Bronchial epithelial cell (primary cell): ENCODE data around the gene FAM3A. TPM values are rescaled to one million over a fixed set of nuclear protein-coding genes. Genes with fewer than 3 reads are reported as not detected.

Source experiments
- DNase-seq: peaks from one replicate; pipeline ENCODE4 v3.0.0-alpha.2; 2010; ENCODE audit warnings: low read depth
- FAIRE-seq: peaks from 2 replicates; lab custom pipeline; 2011; peaks lifted over from hg19 to GRCh38; lab: Jason Lieb, UNC
- H3K27me3 ChIP-seq: 2 replicates; pipeline ENCODE4 v1.5.1; 2011; ENCODE audit warnings: low read length; ENCODE audit not compliant: control insufficient read depth, insufficient read depth
- H3K36me3 ChIP-seq: 2 replicates; pipeline ENCODE4 v1.5.1; 2011; ENCODE audit warnings: low read length; ENCODE audit not compliant: control insufficient read depth, insufficient read depth
- H3K4me3 ChIP-seq: 2 replicates; pipeline ENCODE4 v1.5.1; 2011; ENCODE audit warnings: mild to moderate bottlenecking, low read depth, low read length, control low read depth
- total RNA-seq: library from RNA; depleted of rRNA; stranded (reverse); fragments of >200 nt; gene quantifications from 2 replicates; pipeline ENCODE4 v1.2.1, GENCODE V29; 2014
- TF ChIP-seq, protein P1 (sequence below): IDR thresholded peaks from 2 replicates; pipeline ENCODE4 v1.5.1; 2011; ENCODE audit warnings: mild to moderate bottlenecking, moderate library complexity, low read length, control low read depth, inconsistent platforms; ENCODE audit not compliant: insufficient read depth, severe bottlenecking

The FAM3A gene
- total RNA-seq, 1 donor from 2014 or later, result 33.2 TPM

DNA sequence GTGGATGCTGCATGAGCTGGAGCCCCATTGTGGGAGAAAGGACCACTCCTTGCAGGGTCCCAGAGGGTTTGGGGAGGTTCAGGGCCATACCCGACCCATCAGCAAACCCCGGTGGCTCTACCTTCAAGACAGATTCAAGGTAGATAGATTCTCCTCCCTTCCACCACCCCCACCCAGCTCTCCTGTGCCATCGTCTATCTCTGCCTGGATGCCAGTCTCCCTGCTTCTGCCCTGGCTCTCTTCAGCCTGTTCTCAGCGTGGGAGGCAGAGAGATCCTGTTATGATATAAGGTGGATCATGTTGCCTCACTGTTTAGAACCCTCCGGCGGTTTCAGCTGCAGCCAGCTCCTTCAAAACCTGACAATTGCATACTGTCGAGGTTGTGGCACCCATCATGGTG is 42.3 kb downstream of the FAM3A start:
- no peak for DNase-seq

DNA sequence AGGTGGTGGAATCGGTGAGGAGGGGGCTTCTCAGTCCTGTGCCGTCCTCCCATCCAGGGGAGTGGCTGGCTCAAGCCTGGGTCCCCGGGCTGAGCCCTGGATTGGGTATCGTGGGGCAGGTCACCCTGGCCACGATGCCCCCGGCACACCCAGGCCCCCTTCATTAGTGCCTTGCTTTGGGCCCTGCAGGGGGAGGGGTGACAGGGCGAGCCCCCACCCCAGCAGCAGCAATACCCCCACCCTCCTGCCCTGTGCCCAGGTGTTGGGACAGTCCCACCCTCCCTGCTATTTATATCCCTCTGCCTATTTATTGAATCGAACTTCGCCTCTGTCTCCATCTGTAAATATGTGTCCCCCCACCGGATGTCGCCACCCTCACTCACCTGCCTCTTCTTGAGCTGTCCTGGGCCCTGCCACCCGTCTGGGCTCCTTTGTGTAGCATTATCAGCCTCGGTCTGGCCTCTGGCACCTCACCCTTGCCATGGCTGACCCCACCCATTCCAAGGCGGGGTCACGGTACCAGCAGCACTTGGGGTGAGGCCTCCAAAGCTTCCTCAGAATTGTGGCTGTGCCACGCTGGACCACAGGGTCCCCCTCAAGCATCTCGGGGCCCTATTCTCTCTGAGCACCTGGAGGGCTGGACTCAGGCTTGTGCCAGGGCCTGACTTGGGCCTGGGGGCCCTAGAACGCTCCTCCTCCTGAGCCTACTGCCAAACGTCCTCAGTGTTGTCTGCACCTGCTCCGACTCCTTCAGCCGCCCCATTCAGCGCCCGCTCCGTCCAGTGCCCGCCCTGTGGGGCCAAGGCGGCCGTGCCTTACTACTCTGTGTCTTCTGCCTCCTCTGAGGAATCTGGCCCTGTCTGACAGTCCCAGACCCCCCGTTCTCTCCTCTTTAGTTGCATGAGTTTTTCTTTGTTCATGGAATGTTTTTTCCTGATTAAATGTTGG is 43.1 kb downstream of the FAM3A start:
- Histone ChIP-seq H3K4me3 (no peak overlapping the region), H3K36me3 (peaks cover 24% of the 10 kb centered on the region), H3K27me3 (no peaks in the 10 kb centered on the region)
- no peak for FAIRE-seq
- TF ChIP-seq, protein P1, sequence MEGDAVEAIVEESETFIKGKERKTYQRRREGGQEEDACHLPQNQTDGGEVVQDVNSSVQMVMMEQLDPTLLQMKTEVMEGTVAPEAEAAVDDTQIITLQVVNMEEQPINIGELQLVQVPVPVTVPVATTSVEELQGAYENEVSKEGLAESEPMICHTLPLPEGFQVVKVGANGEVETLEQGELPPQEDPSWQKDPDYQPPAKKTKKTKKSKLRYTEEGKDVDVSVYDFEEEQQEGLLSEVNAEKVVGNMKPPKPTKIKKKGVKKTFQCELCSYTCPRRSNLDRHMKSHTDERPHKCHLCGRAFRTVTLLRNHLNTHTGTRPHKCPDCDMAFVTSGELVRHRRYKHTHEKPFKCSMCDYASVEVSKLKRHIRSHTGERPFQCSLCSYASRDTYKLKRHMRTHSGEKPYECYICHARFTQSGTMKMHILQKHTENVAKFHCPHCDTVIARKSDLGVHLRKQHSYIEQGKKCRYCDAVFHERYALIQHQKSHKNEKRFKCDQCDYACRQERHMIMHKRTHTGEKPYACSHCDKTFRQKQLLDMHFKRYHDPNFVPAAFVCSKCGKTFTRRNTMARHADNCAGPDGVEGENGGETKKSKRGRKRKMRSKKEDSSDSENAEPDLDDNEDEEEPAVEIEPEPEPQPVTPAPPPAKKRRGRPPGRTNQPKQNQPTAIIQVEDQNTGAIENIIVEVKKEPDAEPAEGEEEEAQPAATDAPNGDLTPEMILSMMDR, result no peak
- DNase-seq, result no peak

More for the DNA sequence above, 42.3 kb downstream of the FAM3A start:
- H3K36me3 ChIP-seq, result peaks cover 23% of the 10 kb centered on the region
- no peak for FAIRE-seq
- H3K4me3 ChIP-seq, result no peak overlapping the region
- TF ChIP-seq, protein P1, result no peak
- H3K27me3 ChIP-seq, result no peaks in the 10 kb centered on the region

- TF ChIP-seq, protein P1, result no peak
- DNase-seq (no peak), FAIRE-seq (no peak)
- Histone ChIP-seq H3K4me3 (no peak overlapping the region), H3K36me3 (peaks cover 28% of the 10 kb centered on the region), H3K27me3 (no peaks in the 10 kb centered on the region)
Measured at GRCh38 chrX:154471839-154472684, 44.0 kb downstream of the FAM3A start.

DNA sequence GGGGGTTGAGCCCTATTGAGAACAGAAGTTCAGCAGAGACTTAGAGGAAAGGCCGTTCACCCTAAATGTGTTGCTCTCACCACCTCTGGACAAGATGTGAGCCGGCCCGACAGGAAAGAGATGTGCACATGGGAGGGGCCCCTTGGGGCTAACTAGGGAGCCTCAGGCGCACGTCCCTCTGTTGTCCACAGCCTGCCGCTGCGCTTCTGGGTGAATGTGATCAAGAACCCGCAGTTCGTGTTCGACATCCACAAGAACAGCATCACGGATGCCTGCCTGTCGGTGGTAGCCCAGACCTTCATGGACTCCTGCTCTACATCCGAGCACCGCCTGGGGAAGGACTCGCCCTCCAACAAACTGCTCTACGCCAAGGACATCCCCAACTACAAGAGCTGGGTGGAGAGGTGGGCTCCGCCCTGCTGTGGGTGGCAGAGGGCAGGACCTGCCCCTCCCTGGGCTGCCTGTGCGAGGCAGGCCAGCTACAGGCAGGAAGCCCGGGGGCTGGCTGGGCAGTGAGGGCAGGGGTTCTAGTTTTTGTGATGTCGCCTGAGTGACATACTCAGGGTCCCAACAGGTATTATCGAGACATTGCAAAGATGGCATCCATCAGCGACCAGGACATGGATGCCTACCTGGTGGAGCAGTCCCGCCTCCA is 45.0 kb downstream of the FAM3A start:
- FAIRE-seq (no peak), DNase-seq (no peak)
- Histone ChIP-seq H3K36me3 (peaks cover 33% of the 10 kb centered on the region), H3K27me3 (no peaks in the 10 kb centered on the region), H3K4me3 (no peak overlapping the region)
- TF ChIP-seq, protein P1, result no peak

GRCh38 chrX:154470434-154470833 is 45.6 kb downstream of the FAM3A start:
- TF ChIP-seq, protein P1, result no peak
- Histone ChIP-seq H3K4me3 (no peak overlapping the region), H3K36me3 (peaks cover 33% of the 10 kb centered on the region), H3K27me3 (no peaks in the 10 kb centered on the region)
- no peak for DNase-seq
- no peak for FAIRE-seq
